Vagina (tissue), 2 donors: ENCODE results near the gene HYKK.

Source experiments
- CTCF ChIP-seq, 3 experiments: fragments of 450-650 bp in 2 of 3; fragments of 200-600 bp in 1 of 3; sonication (generic) in 1 of 3; IDR thresholded peaks; one replicate each; pipeline ENCODE4 v1.5.1; 2017 to 2019; ENCODE audit warnings: antibody characterized with exemption in 3 of 3, mild to moderate bottlenecking in 2 of 3, moderate library complexity in 2 of 3
- POLR2AphosphoS5 ChIP-seq, 2 donors: sonication (generic); formaldehyde crosslinking; IDR thresholded peaks; one replicate each; pipeline ENCODE4 v1.9.0; 2017; ENCODE audit warnings: antibody characterized with exemption in 2 of 2, mild to moderate bottlenecking in 2 of 2, low read depth in 1 of 2; ENCODE audit not compliant: insufficient read depth in 1 of 2

- TF ChIP-seq CTCF (IDR thresholded peaks at IDR 0.05), result no peak
- TF ChIP-seq POLR2AphosphoS5 (IDR thresholded peaks at IDR 0.05; ENCODE audit: insufficient read depth in 1 of 2, low read depth in 1 of 2), result no peak
Measured at GRCh38 chr15:78508272-78508671, 895 bp downstream of the HYKK start.
